T-helper 17 cell (primary cell): ENCODE data around the gene PIGC. TPM values are rescaled to one million over a fixed set of nuclear protein-coding genes. Genes with fewer than 3 reads are reported as not detected.

Source experiments
- ATAC-seq: fragments of 150-1000 bp; cut with Tn5 transposase; 2 replicates; pipeline ENCODE4 v1.10.0; 2021; ENCODE audit warnings: mild to moderate bottlenecking, moderate library complexity
- DNase-seq, 3 donors: peaks; one replicate each; pipeline versions ENCODE4 v3.0.0 to v3.0.0-alpha.2; 2020 to 2021
- H3K9me3 ChIP-seq: one replicate; pipeline ENCODE4 v1.7.0; 2013; ENCODE audit warnings: low read length, mild to moderate bottlenecking; ENCODE audit not compliant: control insufficient read depth, poor library complexity, severe bottlenecking
- H3K27ac Mint-ChIP-seq: one replicate; pipeline ENCODE4 v1.8.0; 2022; ENCODE audit warnings: mild to moderate bottlenecking, moderate library complexity, mixed read lengths
- H3K27me3 Mint-ChIP-seq: one replicate; pipeline ENCODE4 v1.8.0; 2022; ENCODE audit warnings: mixed read lengths
- H3K36me3 Mint-ChIP-seq: one replicate; pipeline ENCODE4 v1.8.0; 2022; ENCODE audit warnings: low read depth, mixed read lengths
- H3K4me1 Mint-ChIP-seq: one replicate; pipeline ENCODE4 v1.8.0; 2022; ENCODE audit warnings: mild to moderate bottlenecking, mixed read lengths
- H3K4me3 Mint-ChIP-seq: one replicate; pipeline ENCODE4 v1.8.0; 2022; ENCODE audit warnings: mild to moderate bottlenecking, moderate library complexity, mixed read lengths
- total RNA-seq, 4 donors: library from RNA in 2 of 4; stranded (reverse) in 2 of 4; gene quantifications; one replicate each; pipeline ENCODE4 v1.2.3 and lab custom pipeline; 2022 to 2026

The PIGC gene
- total RNA-seq, 2 donors from 2014 or later: 21.4 to 24.9 TPM

- ATAC-seq (no peak), DNase-seq (no peak)
- no peaks in the 10 kb centered on the region for H3K27me3 Mint-ChIP-seq
- no peaks in the 10 kb centered on the region for H3K9me3 ChIP-seq
- H3K4me3 Mint-ChIP-seq: no peak overlapping the region
- H3K27ac Mint-ChIP-seq: no peak overlapping the region
- no peaks in the 10 kb centered on the region for H3K36me3 Mint-ChIP-seq
- H3K4me1 Mint-ChIP-seq: peaks cover 39% of the 10 kb centered on the region
Measured at GRCh38 chr1:172397633-172398032, 46.2 kb downstream of the PIGC start.

- no peak overlapping the region for H3K27ac Mint-ChIP-seq
- no peaks in the 10 kb centered on the region for H3K36me3 Mint-ChIP-seq
Measured at GRCh38 chr1:172397221-172397620, 46.6 kb downstream of the PIGC start.

GRCh38 chr1:172395576-172395975 lies 48.3 kb downstream of the PIGC start:
- Mint-ChIP-seq H3K4me1 (peaks cover 41% of the 10 kb centered on the region), H3K36me3 (no peaks in the 10 kb centered on the region), H3K27ac (peak overlapping the region; percentile 93), H3K4me3 (no peak overlapping the region), H3K27me3 (no peaks in the 10 kb centered on the region)
- DNase-seq (no peak), ATAC-seq (no peak)
- no peaks in the 10 kb centered on the region for H3K9me3 ChIP-seq

More at GRCh38 chr1:172397221-172397620, 46.6 kb downstream of the PIGC start:
- Mint-ChIP-seq H3K4me3 (no peak overlapping the region), H3K4me1 (peaks cover 39% of the 10 kb centered on the region), H3K27me3 (no peaks in the 10 kb centered on the region)
- no peak for ATAC-seq
- no peak for DNase-seq
- H3K9me3 ChIP-seq: no peaks in the 10 kb centered on the region

GRCh38 chr1:172394811-172395210 lies 49.1 kb downstream of the PIGC start:
- H3K4me1 Mint-ChIP-seq: peaks cover 38% of the 10 kb centered on the region
- no peaks in the 10 kb centered on the region for H3K36me3 Mint-ChIP-seq
- ATAC-seq (no peak), DNase-seq (no peak)
- H3K4me3 Mint-ChIP-seq: peak overlapping the region; percentile 74
- H3K27me3 Mint-ChIP-seq: no peaks in the 10 kb centered on the region
- H3K9me3 ChIP-seq: no peaks in the 10 kb centered on the region
- peak overlapping the region; percentile 93 for H3K27ac Mint-ChIP-seq

- DNase-seq (peak in 2 of 3 donors; percentile 14 to 15), ATAC-seq (peak; percentile 88)
- H3K27ac Mint-ChIP-seq: peak overlapping the region; percentile 93
- H3K9me3 ChIP-seq: no peaks in the 10 kb centered on the region
- H3K4me3 Mint-ChIP-seq: peak overlapping the region; percentile 74
- H3K27me3 Mint-ChIP-seq: no peaks in the 10 kb centered on the region
- no peaks in the 10 kb centered on the region for H3K36me3 Mint-ChIP-seq
- peaks cover 36% of the 10 kb centered on the region for H3K4me1 Mint-ChIP-seq
Measured at GRCh38 chr1:172394141-172394751, 49.6 kb downstream of the PIGC start.

GRCh38 chr1:172393354-172393753 lies 50.5 kb downstream of the PIGC start:
- Mint-ChIP-seq H3K4me1 (peaks cover 28% of the 10 kb centered on the region), H3K27ac (peak overlapping the region; percentile 93), H3K4me3 (no peak overlapping the region), H3K36me3 (peaks cover 3% of the 10 kb centered on the region), H3K27me3 (no peaks in the 10 kb centered on the region)
- no peaks in the 10 kb centered on the region for H3K9me3 ChIP-seq
- ATAC-seq (no peak), DNase-seq (no peak)

- no peak for ATAC-seq
- H3K9me3 ChIP-seq: no peaks in the 10 kb centered on the region
- peaks cover 25% of the 10 kb centered on the region for H3K4me1 Mint-ChIP-seq
- H3K36me3 Mint-ChIP-seq: peaks cover 3% of the 10 kb centered on the region
- H3K27me3 Mint-ChIP-seq: no peaks in the 10 kb centered on the region
- no peak overlapping the region for H3K27ac Mint-ChIP-seq
- no peak overlapping the region for H3K4me3 Mint-ChIP-seq
- no peak for DNase-seq
Measured at GRCh38 chr1:172391976-172392375, 51.9 kb downstream of the PIGC start.

Other genes with a start within 250 kb of the PIGC start
- not detected for gene C1orf105, start 23.4 kb downstream of the PIGC start, total RNA-seq
- gene SUCO, start 89.1 kb upstream of the PIGC start, total RNA-seq: 10 to 100 TPM; 86.9 to 95.8 TPM
- gene FASLG, start 215.0 kb upstream of the PIGC start, total RNA-seq: under 1 TPM in 1 of 2 donors, not detected in 1; 0.47 TPM